ENCODE data around the gene TMPRSS11D. TPM values are rescaled to one million over a fixed set of nuclear protein-coding genes. Genes with fewer than 3 reads are reported as not detected.

TMPRSS11D gene
- not detected in 2 replicates for total RNA-seq (2014; rRNA removed; shearing (Covaris generic))
- not detected in 2 replicates for polyA plus RNA-seq (2015; cell fraction: cytosol; rRNA removed)
- not detected in 2 replicates for polyA plus RNA-seq (2015; cell fraction: nucleus; rRNA removed)

- in situ Hi-C loops (cut with HindIII; ENCODE audit: low pct_unique_long_range_greater_than_20kb, low sequenced_read_pairs): no loop called here
- DNase-seq (ENCODE audit: low read depth, low spot score): no peak
These were observed at the start of gene TMPRSS11D for GRCh38 chr4:67883902-67884301. Gene TMPRSS11D, minus strand, starts transcription at chr4:67884002. Its CDS starts 69 bp downstream, at chr4:67883933.

GRCh38 chr4:67933038-67933437 lies 49.2 kb upstream of the TMPRSS11D start:
- no peak for DNase-seq (ENCODE audit: low read depth, low spot score)
- in situ Hi-C loops (cut with HindIII; ENCODE audit: low pct_unique_long_range_greater_than_20kb, low sequenced_read_pairs): no loop called here

GRCh38 chr4:67931256-67931655 lies 47.5 kb upstream of the TMPRSS11D start:
- in situ Hi-C loops (cut with HindIII; ENCODE audit: low pct_unique_long_range_greater_than_20kb, low sequenced_read_pairs): no loop called here
- DNase-seq (ENCODE audit: low read depth, low spot score): no peak

- DNase-seq (ENCODE audit: low read depth, low spot score): no peak
- in situ Hi-C loops (cut with HindIII; ENCODE audit: low pct_unique_long_range_greater_than_20kb, low sequenced_read_pairs): no loop called here
These were observed 45.6 kb upstream of the TMPRSS11D start for GRCh38 chr4:67929426-67929825.

GRCh38 chr4:67928546-67928945 lies 44.7 kb upstream of the TMPRSS11D start:
- DNase-seq (ENCODE audit: low read depth, low spot score): no peak
- in situ Hi-C loops (cut with HindIII; ENCODE audit: low pct_unique_long_range_greater_than_20kb, low sequenced_read_pairs): no loop called here

- in situ Hi-C loops (cut with HindIII; ENCODE audit: low pct_unique_long_range_greater_than_20kb, low sequenced_read_pairs): no loop called here
- no peak for DNase-seq (ENCODE audit: low read depth, low spot score)
These were observed 43.4 kb upstream of the TMPRSS11D start for GRCh38 chr4:67927251-67927650.

- no peak for DNase-seq (ENCODE audit: low read depth, low spot score)
- in situ Hi-C loops (cut with HindIII; ENCODE audit: low pct_unique_long_range_greater_than_20kb, low sequenced_read_pairs): no loop called here
These were observed 42.7 kb upstream of the TMPRSS11D start for GRCh38 chr4:67926485-67926884.

GRCh38 chr4:67922697-67923096 lies 38.9 kb upstream of the TMPRSS11D start:
- in situ Hi-C loops (cut with HindIII; ENCODE audit: low pct_unique_long_range_greater_than_20kb, low sequenced_read_pairs): no loop called here
- no peak for DNase-seq (ENCODE audit: low read depth, low spot score)

GRCh38 chr4:67918428-67918827 lies 34.6 kb upstream of the TMPRSS11D start:
- DNase-seq (ENCODE audit: low read depth, low spot score): peak; percentile 22

GRCh38 chr4:67915400-67915966 lies 31.7 kb upstream of the TMPRSS11D start:
- in situ Hi-C loops (cut with HindIII; ENCODE audit: low pct_unique_long_range_greater_than_20kb, low sequenced_read_pairs): no loop called here
- no peak for DNase-seq (ENCODE audit: low read depth, low spot score)

More at GRCh38 chr4:67918428-67918827, 34.6 kb upstream of the TMPRSS11D start:
- in situ Hi-C loops (cut with HindIII; ENCODE audit: low pct_unique_long_range_greater_than_20kb, low sequenced_read_pairs): no loop called here

- in situ Hi-C loops (cut with HindIII; ENCODE audit: low pct_unique_long_range_greater_than_20kb, low sequenced_read_pairs): no loop called here
- no peak for DNase-seq (ENCODE audit: low read depth, low spot score)
These were observed 28.3 kb upstream of the TMPRSS11D start for GRCh38 chr4:67912080-67912479.

GRCh38 chr4:67911638-67912037 lies 27.8 kb upstream of the TMPRSS11D start:
- no peak for DNase-seq (ENCODE audit: low read depth, low spot score)
- in situ Hi-C loops (cut with HindIII; ENCODE audit: low pct_unique_long_range_greater_than_20kb, low sequenced_read_pairs): no loop called here

- in situ Hi-C loops (cut with HindIII; ENCODE audit: low pct_unique_long_range_greater_than_20kb, low sequenced_read_pairs): no loop called here
- DNase-seq (ENCODE audit: low read depth, low spot score): peak; percentile 22
These were observed 27.3 kb upstream of the TMPRSS11D start for GRCh38 chr4:67911141-67911540.

GRCh38 chr4:67910585-67910905 lies 26.7 kb upstream of the TMPRSS11D start:
- in situ Hi-C loops (cut with HindIII; ENCODE audit: low pct_unique_long_range_greater_than_20kb, low sequenced_read_pairs): no loop called here
- DNase-seq (ENCODE audit: low read depth, low spot score): no peak

GRCh38 chr4:67909905-67910584 lies 26.2 kb upstream of the TMPRSS11D start:
- in situ Hi-C loops (cut with HindIII; ENCODE audit: low pct_unique_long_range_greater_than_20kb, low sequenced_read_pairs): no loop called here
- DNase-seq (ENCODE audit: low read depth, low spot score): peak; percentile 37

- in situ Hi-C loops (cut with HindIII; ENCODE audit: low pct_unique_long_range_greater_than_20kb, low sequenced_read_pairs): no loop called here
- no peak for DNase-seq (ENCODE audit: low read depth, low spot score)
These were observed 23.8 kb upstream of the TMPRSS11D start for GRCh38 chr4:67907650-67908049.

GRCh38 chr4:67899096-67899495 lies 15.3 kb upstream of the TMPRSS11D start:
- no peak for DNase-seq (ENCODE audit: low read depth, low spot score)
- in situ Hi-C loops (cut with HindIII; ENCODE audit: low pct_unique_long_range_greater_than_20kb, low sequenced_read_pairs): no loop called here

GRCh38 chr4:67897686-67898085 lies 13.9 kb upstream of the TMPRSS11D start:
- DNase-seq (ENCODE audit: low read depth, low spot score): no peak
- in situ Hi-C loops (cut with HindIII; ENCODE audit: low pct_unique_long_range_greater_than_20kb, low sequenced_read_pairs): no loop called here

- DNase-seq (ENCODE audit: low read depth, low spot score): no peak
- in situ Hi-C loops (cut with HindIII; ENCODE audit: low pct_unique_long_range_greater_than_20kb, low sequenced_read_pairs): no loop called here
These were observed 12.7 kb upstream of the TMPRSS11D start for GRCh38 chr4:67896421-67897065.

Data from SK-MEL-5 (cell line).